ENCODE data around the gene UTS2B. TPM values are rescaled to one million over a fixed set of nuclear protein-coding genes. Genes with fewer than 3 reads are reported as not detected.
A peak's percentile ranks its signal among the peaks of the same experiment; 100 is the strongest.

The UTS2B gene
- total and polyA plus RNA-seq, 2 of the 13 experiments (the other 11 are each of a cell fraction or from before 2014, with no cell fraction given), result 0.03 to 0.46 TPM

DNA sequence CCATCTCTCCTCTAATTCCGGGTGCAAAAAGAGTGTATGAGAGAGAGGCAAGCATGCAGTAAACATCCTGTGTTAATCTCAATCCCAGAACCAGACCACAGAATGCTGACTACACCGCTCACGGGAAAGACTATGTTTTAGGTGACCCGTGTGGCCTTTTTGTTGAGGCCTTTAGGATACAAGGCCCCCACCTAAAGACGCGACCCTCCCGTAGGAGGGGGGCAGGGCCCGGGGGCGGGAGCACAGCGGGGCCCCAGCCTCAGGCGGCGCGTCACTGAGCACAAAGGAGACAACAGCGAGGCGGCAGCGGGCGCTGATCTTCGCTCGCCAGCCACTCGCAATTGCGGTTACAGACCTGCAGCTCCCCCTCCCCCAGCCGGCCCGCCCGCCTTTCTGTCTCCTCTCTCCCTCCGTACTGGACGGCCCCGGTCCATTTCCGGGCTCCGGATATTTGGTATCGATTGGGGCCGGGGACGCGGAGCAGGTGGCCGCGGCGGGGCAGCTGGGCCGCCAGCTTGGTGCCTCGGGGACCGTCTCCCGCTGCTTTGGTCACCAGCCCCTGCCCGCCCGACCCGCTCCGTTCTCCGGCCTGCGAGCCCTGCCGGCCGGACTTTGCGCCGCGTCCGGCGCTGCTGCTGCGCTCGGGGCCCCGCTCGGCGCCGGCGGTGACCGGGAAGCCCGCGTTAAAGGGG lies 1.2 kb downstream of the UTS2B start, which contains the start of gene CCDC50 (continued):
- TF ChIP-seq, protein P1, sequence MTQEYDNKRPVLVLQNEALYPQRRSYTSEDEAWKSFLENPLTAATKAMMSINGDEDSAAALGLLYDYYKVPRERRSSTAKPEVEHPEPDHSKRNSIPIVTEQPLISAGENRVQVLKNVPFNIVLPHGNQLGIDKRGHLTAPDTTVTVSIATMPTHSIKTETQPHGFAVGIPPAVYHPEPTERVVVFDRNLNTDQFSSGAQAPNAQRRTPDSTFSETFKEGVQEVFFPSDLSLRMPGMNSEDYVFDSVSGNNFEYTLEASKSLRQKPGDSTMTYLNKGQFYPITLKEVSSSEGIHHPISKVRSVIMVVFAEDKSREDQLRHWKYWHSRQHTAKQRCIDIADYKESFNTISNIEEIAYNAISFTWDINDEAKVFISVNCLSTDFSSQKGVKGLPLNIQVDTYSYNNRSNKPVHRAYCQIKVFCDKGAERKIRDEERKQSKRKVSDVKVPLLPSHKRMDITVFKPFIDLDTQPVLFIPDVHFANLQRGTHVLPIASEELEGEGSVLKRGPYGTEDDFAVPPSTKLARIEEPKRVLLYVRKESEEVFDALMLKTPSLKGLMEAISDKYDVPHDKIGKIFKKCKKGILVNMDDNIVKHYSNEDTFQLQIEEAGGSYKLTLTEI (CRISPR knock-in tag; conservative IDR thresholded peaks at IDR 0.05), result no peak
- peak; percentile 85 for TF ChIP-seq SKI (IDR thresholded peaks at IDR 0.05; ENCODE audit: partially characterized antibody)
- TF ChIP-seq, protein P2, sequence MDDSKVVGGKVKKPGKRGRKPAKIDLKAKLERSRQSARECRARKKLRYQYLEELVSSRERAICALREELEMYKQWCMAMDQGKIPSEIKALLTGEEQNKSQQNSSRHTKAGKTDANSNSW (CRISPR knock-in tag; IDR thresholded peaks at IDR 0.05; ENCODE audit: borderline replicate concordance), result no peak
- no peak for TF ChIP-seq BHLHE40 (IDR thresholded peaks at IDR 0.05; ENCODE audit: low read length)
- TF ChIP-seq, protein P3, sequence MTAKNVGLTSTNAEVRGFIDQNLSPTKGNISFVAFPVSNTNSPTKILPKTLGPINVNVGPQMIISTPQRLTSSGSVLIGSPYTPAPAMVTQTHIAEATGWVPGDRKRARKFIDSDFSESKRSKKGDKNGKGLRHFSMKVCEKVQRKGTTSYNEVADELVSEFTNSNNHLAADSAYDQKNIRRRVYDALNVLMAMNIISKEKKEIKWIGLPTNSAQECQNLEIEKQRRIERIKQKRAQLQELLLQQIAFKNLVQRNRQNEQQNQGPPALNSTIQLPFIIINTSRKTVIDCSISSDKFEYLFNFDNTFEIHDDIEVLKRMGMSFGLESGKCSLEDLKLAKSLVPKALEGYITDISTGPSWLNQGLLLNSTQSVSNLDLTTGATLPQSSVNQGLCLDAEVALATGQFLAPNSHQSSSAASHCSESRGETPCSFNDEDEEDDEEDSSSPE (CRISPR knock-in tag; IDR thresholded peaks at IDR 0.05), result peak; percentile 52; the same call in 1 of the 2 replicates
- TF ChIP-seq ZFYVE20 (CRISPR knock-in tag; IDR thresholded peaks at IDR 0.05; ENCODE audit: borderline replicate concordance, low read depth), result no peak
- TF ChIP-seq ZSCAN31 (CRISPR knock-in tag; IDR thresholded peaks at IDR 0.05; ENCODE audit: low read depth), result peak; percentile 93
- TF ChIP-seq, protein P4, sequence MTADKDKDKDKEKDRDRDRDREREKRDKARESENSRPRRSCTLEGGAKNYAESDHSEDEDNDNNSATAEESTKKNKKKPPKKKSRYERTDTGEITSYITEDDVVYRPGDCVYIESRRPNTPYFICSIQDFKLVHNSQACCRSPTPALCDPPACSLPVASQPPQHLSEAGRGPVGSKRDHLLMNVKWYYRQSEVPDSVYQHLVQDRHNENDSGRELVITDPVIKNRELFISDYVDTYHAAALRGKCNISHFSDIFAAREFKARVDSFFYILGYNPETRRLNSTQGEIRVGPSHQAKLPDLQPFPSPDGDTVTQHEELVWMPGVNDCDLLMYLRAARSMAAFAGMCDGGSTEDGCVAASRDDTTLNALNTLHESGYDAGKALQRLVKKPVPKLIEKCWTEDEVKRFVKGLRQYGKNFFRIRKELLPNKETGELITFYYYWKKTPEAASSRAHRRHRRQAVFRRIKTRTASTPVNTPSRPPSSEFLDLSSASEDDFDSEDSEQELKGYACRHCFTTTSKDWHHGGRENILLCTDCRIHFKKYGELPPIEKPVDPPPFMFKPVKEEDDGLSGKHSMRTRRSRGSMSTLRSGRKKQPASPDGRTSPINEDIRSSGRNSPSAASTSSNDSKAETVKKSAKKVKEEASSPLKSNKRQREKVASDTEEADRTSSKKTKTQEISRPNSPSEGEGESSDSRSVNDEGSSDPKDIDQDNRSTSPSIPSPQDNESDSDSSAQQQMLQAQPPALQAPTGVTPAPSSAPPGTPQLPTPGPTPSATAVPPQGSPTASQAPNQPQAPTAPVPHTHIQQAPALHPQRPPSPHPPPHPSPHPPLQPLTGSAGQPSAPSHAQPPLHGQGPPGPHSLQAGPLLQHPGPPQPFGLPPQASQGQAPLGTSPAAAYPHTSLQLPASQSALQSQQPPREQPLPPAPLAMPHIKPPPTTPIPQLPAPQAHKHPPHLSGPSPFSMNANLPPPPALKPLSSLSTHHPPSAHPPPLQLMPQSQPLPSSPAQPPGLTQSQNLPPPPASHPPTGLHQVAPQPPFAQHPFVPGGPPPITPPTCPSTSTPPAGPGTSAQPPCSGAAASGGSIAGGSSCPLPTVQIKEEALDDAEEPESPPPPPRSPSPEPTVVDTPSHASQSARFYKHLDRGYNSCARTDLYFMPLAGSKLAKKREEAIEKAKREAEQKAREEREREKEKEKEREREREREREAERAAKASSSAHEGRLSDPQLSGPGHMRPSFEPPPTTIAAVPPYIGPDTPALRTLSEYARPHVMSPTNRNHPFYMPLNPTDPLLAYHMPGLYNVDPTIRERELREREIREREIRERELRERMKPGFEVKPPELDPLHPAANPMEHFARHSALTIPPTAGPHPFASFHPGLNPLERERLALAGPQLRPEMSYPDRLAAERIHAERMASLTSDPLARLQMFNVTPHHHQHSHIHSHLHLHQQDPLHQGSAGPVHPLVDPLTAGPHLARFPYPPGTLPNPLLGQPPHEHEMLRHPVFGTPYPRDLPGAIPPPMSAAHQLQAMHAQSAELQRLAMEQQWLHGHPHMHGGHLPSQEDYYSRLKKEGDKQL (CRISPR knock-in tag; IDR thresholded peaks at IDR 0.05; ENCODE audit: low read depth), result no peak; the same call in 1 of the 2 replicates
- TF ChIP-seq, protein P5, sequence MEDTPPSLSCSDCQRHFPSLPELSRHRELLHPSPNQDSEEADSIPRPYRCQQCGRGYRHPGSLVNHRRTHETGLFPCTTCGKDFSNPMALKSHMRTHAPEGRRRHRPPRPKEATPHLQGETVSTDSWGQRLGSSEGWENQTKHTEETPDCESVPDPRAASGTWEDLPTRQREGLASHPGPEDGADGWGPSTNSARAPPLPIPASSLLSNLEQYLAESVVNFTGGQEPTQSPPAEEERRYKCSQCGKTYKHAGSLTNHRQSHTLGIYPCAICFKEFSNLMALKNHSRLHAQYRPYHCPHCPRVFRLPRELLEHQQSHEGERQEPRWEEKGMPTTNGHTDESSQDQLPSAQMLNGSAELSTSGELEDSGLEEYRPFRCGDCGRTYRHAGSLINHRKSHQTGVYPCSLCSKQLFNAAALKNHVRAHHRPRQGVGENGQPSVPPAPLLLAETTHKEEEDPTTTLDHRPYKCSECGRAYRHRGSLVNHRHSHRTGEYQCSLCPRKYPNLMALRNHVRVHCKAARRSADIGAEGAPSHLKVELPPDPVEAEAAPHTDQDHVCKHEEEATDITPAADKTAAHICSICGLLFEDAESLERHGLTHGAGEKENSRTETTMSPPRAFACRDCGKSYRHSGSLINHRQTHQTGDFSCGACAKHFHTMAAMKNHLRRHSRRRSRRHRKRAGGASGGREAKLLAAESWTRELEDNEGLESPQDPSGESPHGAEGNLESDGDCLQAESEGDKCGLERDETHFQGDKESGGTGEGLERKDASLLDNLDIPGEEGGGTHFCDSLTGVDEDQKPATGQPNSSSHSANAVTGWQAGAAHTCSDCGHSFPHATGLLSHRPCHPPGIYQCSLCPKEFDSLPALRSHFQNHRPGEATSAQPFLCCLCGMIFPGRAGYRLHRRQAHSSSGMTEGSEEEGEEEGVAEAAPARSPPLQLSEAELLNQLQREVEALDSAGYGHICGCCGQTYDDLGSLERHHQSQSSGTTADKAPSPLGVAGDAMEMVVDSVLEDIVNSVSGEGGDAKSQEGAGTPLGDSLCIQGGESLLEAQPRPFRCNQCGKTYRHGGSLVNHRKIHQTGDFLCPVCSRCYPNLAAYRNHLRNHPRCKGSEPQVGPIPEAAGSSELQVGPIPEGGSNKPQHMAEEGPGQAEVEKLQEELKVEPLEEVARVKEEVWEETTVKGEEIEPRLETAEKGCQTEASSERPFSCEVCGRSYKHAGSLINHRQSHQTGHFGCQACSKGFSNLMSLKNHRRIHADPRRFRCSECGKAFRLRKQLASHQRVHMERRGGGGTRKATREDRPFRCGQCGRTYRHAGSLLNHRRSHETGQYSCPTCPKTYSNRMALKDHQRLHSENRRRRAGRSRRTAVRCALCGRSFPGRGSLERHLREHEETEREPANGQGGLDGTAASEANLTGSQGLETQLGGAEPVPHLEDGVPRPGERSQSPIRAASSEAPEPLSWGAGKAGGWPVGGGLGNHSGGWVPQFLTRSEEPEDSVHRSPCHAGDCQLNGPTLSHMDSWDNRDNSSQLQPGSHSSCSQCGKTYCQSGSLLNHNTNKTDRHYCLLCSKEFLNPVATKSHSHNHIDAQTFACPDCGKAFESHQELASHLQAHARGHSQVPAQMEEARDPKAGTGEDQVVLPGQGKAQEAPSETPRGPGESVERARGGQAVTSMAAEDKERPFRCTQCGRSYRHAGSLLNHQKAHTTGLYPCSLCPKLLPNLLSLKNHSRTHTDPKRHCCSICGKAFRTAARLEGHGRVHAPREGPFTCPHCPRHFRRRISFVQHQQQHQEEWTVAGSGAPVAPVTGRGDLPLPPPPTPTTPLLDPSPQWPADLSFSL (CRISPR knock-in tag; IDR thresholded peaks at IDR 0.05), result no peak
- peak; percentile 86 for TF ChIP-seq ZNF292 (CRISPR knock-in tag; IDR thresholded peaks at IDR 0.05; ENCODE audit: borderline replicate concordance, low read depth)
- peak; percentile 72; the same call in 1 of the 2 replicates for TF ChIP-seq ZNF235 (CRISPR knock-in tag; IDR thresholded peaks at IDR 0.05; ENCODE audit: borderline replicate concordance)
- no peak for TF ChIP-seq ETV6 (CRISPR knock-in tag; conservative IDR thresholded peaks at IDR 0.05)
